Kidney tubule cell (primary cell): ENCODE measurements around the gene TMEM178B.
A peak's percentile ranks its signal among the peaks of the same experiment; 100 is the strongest.

Source experiments
- DNase-seq: peaks from one replicate; pipeline ENCODE4 v3.0.0-alpha.2; 2018; ENCODE audit warnings: low spot score

TMEM178B gene

GRCh38 chr7:141430455-141431139 is 356.7 kb downstream of the TMEM178B start:
- DNase-seq, result no peak

- no peak for DNase-seq
Observed at GRCh38 chr7:141431140-141431479, 357.2 kb downstream of the TMEM178B start.

- no peak for DNase-seq
Observed at GRCh38 chr7:141431711-141432110, 357.8 kb downstream of the TMEM178B start.

DNA sequence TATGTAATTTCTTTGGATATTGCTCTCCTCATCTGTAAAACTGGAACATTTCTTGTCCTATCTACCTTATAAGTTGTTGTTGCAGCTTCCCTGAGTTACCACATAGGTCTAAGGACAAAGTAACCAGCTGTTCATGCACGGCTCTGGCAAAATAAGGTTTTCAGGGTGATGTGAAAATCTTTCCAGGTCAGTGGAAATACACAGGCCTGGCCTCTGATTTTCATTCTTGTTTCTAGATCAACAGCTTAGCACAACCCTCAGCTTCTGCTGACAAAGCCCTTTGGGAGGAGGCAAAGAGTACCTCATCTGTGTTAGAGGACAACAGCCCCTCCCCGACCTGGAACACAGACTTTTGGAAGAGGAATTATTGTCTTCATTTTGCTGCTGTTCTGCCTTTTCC is 359.8 kb downstream of the TMEM178B start:
- DNase-seq, result no peak

GRCh38 chr7:141436139-141436538 is 362.3 kb downstream of the TMEM178B start:
- DNase-seq, result no peak

DNA sequence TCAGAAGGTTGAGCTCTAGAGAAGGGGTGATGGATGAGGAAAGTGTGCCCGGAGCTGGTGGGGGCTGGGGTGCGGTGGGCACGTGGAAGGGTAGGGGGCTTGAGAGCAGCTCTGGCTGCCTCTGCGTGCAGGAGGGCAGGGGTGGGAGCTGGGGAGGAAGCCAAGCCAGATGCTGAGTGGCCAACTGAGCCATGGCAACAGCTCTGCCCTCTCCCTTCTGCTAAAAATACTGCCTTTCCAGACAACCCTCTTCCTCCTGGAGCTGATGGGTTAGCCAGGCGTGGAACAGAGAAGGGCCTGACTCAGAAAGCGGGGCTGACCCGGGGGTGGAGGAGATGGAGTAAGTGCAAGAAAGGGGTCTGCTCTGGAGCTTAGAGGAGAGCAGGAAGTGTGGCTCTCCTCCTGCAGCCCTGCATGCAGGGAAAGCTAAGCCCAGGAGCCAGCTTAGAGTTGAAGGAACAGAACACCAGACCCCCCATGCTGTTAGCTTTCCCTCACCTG is 362.8 kb downstream of the TMEM178B start:
- DNase-seq, result peak; percentile 56

DNA sequence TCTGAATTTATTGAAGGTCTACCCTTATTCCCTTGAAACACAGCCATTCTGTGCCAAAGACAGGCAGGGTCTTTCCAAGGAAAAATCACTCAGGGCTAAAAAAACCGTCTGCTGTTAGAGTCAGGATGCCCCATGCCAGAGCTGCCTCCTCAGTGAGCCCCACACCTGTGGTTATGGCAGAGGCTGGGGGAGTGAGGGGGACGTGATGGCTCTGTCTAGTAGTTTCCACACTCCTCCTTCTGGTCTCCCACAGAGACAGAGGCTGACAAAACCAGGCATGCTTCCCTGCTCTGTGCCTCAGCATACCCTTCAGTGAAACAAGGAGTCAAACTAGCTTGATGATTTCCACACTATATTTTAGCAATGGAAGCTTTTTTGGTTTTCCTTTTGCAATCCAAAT is 365.3 kb downstream of the TMEM178B start:
- DNase-seq, result no peak

- no peak for DNase-seq
Observed at GRCh38 chr7:141439776-141440175, 365.9 kb downstream of the TMEM178B start.

DNA sequence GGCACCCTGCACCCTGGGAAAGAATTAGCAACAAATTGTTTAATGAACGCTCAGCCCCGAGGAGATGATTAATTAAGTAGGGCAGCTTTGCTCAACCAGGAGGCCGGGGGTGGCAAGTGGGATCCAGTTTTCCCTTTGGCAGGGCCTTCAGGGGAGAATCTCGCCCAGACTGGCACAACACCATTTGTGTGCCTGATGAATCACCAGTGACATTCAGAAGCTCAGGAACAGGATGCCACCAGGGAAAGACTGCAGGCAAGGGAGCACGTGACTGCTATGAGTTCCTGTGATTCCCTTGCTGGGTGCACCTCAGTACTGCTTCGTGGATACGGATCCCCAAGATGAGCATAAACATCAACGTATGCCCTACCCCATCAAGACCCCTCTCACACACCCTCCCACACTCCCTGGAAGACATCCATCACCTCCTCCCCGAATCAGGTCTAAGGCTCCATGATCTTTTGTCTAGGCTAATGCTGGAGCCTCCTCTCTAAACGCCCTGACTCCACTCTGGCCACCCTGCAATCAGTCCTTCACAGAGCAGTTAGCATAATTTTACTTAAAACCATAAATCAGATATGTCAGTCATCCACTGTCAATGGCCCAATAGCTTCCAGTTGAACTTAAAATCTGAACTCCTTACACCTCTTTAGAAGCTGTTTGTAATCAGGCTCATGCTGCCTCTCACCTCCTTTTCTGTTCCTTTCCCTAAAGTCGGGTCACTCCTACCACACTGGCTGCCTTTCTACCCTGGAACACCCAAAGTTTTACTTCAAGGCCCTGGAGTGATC is 368.2 kb downstream of the TMEM178B start:
- peak; percentile 54 for DNase-seq

- no peak for DNase-seq
Observed at GRCh38 chr7:141442781-141443180, 368.9 kb downstream of the TMEM178B start.

DNA sequence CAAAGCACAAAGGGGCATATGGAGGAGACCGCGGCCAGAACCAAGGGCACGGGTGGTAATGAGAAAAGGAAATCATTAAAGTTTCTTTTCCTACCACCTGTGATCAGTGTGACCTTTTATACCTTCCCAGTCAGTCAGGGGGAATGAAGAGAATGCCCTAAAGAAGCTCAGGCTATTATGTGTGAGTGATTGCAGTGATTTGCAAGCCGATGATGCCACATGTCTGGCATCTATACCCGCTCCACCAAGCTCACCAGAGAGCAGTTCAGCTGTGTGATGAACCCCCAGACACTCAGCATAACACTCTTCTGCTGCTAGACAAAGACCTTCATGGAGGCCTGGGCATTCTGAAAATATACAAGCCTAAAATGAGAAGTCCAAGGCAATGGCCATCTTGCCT is 371.1 kb downstream of the TMEM178B start:
- peak; percentile 84 for DNase-seq

GRCh38 chr7:141451232-141451631 is 377.4 kb downstream of the TMEM178B start:
- DNase-seq, result peak; percentile 4

DNA sequence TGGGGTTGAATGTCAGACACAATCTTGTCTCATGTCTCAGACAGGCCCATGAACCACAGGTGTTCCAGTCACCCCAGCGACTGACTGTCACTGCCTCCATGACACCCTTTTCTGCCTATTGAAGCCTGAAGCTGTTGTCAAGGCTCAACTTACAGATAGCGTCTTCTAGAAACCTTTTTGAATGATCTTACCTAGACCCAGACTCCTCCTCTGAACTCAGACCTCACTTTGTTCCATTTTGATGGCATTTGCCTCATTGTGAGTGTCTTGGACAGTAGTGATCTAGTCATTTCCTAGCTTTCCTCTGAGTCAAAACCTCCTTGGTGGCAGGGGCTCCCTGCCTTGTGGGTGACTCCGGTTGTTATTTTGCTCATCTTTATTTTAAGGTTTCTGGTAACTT is 379.0 kb downstream of the TMEM178B start:
- DNase-seq, result no peak

GRCh38 chr7:141454338-141454737 is 380.5 kb downstream of the TMEM178B start:
- no peak for DNase-seq

GRCh38 chr7:141455723-141456122 is 381.9 kb downstream of the TMEM178B start:
- DNase-seq, result no peak

DNA sequence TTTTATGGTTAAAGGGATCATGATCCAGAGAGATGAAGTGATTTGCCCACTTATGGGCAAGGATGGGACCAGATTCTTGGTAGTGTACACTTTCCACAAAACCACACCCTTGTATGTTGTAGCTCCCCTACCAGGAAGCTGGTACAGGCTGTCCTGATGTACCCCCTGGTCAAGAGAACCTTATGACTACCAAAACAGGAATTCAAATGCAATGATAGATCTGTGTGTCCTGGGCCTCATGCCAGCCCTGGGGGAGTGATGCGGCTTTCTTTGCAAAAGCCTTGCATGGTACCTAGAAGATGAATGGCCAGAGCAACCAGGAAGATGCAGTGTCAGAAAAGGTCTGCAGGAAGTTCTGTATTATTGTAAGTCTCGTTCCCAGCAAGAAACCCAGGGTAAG is 382.4 kb downstream of the TMEM178B start:
- peak; percentile 88 for DNase-seq

DNA sequence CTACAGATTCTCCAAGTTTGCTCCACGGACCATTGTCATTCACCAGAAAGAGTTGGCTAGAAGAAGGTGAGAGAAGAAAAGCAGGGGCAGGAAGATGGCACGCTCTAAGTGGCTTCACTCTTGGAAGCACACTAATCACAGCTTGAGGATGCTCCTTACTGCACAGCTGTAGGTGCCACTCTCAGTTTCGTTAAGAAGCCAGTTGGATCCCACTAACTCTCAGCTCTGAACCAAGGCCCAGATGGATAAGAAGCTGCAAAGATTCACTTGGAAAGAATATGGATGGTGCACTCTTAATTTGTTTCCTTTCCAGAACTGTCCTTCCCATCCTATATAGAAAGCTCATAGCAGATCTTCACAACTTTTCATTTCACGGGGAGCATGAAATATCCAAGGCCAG is 382.8 kb downstream of the TMEM178B start:
- DNase-seq, result no peak

DNA sequence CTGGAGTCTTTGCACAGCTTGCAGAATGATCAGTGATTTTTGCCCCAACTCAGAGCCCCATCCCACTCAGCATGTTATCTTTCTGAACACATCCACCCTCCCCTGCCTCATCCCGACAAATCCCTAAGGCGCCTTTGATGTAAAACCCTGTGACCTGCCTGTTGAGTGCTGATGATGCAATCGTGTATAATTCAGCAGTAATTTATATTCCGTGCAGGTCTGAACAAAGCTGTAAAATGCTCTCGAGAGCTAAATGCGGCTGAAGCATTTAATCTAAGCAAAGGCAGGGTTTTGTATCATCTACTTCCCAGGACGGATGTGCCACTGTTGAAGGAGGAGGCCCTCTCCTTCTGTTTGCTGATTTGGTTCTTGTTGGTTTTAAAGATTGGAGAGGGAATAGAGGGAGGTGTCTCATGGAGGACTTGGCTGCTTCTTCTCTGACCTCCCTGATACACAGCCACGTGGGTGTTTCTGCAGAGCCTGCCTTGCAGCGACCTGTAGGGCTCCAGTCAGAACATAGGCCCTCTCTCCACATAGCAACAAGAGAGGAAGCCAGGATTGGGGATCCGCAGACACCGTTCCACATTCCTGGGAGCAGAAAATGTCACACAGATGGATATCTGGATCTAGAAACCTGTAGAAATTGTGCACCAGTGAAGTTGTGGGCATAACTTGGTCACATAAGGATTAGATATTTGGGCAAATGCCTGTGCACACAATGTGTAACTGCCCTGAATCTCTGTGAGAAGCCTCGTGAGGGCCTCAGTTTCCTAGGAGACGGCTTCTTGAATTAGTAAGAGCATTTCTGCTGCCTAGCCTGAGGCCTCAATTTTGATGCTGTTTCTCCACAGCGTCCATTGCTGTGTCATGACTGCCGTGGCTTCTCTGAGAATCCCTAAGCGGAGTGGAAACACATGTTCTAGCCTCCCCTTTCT is 387.2 kb downstream of the TMEM178B start:
- no peak for DNase-seq

DNA sequence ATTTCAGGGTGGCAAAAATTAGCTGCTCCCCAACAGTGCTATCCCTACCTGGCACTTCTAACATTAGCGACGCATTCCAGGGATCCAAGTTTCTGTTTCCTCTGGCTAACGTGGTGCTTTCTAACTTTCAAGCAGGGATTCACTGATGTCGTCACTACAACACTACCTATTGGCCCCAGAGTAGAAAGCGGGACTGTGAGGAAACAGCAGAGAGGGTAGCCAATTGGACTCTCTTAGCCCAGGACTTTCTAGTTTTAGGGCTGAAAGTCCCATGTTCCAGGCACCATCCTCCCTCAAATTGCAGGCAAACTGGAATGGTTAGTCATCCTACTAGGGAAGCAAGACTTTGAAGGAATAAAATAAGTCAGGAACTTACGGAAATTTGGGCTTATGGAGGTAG is 388.1 kb downstream of the TMEM178B start:
- DNase-seq, result no peak

- no peak for DNase-seq
Observed at GRCh38 chr7:141462958-141463357, 389.1 kb downstream of the TMEM178B start.

- peak; percentile 41 for DNase-seq
Observed at GRCh38 chr7:141463986-141464385, 390.1 kb downstream of the TMEM178B start.

GRCh38 chr7:141464551-141464950 is 390.7 kb downstream of the TMEM178B start:
- no peak for DNase-seq
